ENCODE results near the gene TRAM2.

The TRAM2 gene

DNA sequence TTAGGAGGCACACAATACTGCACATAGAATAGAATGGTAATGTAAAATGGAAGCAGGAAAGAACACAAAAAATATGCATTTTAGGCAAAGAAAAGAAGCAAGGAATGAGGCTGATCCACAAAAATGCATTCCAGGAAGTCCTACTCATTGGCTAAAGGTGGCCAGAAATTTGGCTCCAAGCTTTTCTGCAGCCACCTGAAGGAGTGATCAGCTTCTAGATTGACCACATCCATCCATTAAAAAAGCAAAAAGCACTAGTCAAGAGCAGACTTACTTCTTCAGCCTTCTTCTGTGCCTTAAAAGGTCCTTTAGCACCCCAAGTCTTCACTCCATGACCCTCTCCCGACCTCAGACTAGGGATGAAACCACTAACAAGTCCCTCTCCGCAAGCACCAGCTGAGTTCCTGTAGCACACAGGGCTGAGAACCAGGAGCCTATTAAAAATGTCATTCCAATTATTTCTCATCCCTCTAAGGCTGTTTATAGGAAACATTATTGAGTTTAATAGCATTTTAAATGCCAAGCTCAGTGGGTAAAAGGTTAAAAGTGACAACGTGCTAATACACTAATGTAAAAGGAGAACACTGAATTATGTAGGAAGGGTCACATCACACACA is 36.5 kb downstream of the TRAM2 start:
- Histone ChIP-seq H3K27me3 (ENCODE audit: insufficient read depth, poor library complexity, severe bottlenecking) (no peaks in the 10 kb centered on the region), H3K9me3 (ENCODE audit: severe bottlenecking) (no peaks in the 10 kb centered on the region), H3K27ac (ENCODE audit: poor library complexity, severe bottlenecking) (peak overlapping the region; percentile 89), H3K36me3 (ENCODE audit: low read depth) (peaks cover 9% of the 10 kb centered on the region), H3K4me3 (ENCODE audit: severe bottlenecking) (no peak overlapping the region), H3K4me1 (ENCODE audit: insufficient read depth, poor library complexity, severe bottlenecking) (peaks cover 74% of the 10 kb centered on the region)
- no peak for ATAC-seq (ENCODE audit: low read depth)
- TF ChIP-seq, protein P1, sequence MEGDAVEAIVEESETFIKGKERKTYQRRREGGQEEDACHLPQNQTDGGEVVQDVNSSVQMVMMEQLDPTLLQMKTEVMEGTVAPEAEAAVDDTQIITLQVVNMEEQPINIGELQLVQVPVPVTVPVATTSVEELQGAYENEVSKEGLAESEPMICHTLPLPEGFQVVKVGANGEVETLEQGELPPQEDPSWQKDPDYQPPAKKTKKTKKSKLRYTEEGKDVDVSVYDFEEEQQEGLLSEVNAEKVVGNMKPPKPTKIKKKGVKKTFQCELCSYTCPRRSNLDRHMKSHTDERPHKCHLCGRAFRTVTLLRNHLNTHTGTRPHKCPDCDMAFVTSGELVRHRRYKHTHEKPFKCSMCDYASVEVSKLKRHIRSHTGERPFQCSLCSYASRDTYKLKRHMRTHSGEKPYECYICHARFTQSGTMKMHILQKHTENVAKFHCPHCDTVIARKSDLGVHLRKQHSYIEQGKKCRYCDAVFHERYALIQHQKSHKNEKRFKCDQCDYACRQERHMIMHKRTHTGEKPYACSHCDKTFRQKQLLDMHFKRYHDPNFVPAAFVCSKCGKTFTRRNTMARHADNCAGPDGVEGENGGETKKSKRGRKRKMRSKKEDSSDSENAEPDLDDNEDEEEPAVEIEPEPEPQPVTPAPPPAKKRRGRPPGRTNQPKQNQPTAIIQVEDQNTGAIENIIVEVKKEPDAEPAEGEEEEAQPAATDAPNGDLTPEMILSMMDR (IDR thresholded peaks at IDR 0.05; ENCODE audit: poor library complexity, severe bottlenecking) = no peak
- no peak for DNase-seq (ENCODE audit: low spot score)

DNA sequence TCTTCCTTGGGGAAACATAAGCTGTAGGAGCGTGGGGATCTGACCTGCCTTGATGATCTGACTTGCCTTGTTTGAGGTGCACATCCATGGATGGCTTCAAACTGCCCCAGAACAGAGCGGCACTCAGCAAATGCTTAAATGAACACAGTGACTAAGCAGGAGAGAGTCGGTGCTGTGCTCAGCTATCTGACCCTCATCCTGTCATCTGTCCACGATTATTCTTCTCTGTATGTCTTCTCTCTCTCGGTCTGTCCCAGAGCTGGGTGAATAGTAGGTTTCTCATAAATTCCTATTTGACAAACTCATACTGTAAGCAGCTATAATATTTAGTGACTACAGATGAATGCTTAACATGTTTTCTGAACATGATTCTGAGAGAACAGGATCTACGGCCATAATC is 37.3 kb downstream of the TRAM2 start:
- peak overlapping the region; percentile 89 for H3K27ac ChIP-seq (ENCODE audit: poor library complexity, severe bottlenecking)
- H3K27me3 ChIP-seq (ENCODE audit: insufficient read depth, poor library complexity, severe bottlenecking) = no peaks in the 10 kb centered on the region
- H3K36me3 ChIP-seq (ENCODE audit: low read depth) = peaks cover 15% of the 10 kb centered on the region
- H3K9me3 ChIP-seq (ENCODE audit: severe bottlenecking) = no peaks in the 10 kb centered on the region
- DNase-seq (ENCODE audit: low spot score) (no peak), ATAC-seq (ENCODE audit: low read depth) (no peak)
- H3K4me1 ChIP-seq (ENCODE audit: insufficient read depth, poor library complexity, severe bottlenecking) = peaks cover 66% of the 10 kb centered on the region
- TF ChIP-seq, protein P1 (IDR thresholded peaks at IDR 0.05; ENCODE audit: poor library complexity, severe bottlenecking) = no peak
- no peak overlapping the region for H3K4me3 ChIP-seq (ENCODE audit: severe bottlenecking)

DNA sequence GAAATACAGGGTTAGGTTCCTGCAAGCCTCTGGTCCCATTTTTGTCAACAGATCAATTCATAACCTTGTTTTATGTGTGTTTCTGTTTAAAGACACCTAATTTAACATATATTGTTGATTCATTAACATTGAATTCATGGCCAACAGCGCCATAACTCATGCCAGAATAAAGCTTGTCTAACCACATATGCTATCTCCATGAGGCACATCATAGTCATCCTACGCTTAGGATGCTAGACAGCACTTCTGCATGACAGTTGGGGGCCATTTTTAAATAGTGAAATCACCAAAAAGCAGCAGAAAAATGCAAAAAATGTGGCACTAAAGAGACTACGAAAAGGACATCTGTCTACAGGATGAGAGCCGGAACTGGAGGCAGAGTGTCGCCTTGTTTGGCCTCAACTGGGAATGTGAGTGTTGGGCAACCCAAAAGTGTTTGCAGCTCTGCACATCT is 37.9 kb downstream of the TRAM2 start:
- TF ChIP-seq, protein P1 (IDR thresholded peaks at IDR 0.05; ENCODE audit: poor library complexity, severe bottlenecking) = no peak
- peaks cover 60% of the 10 kb centered on the region for H3K4me1 ChIP-seq (ENCODE audit: insufficient read depth, poor library complexity, severe bottlenecking)
- H3K9me3 ChIP-seq (ENCODE audit: severe bottlenecking) = no peaks in the 10 kb centered on the region
- no peaks in the 10 kb centered on the region for H3K27me3 ChIP-seq (ENCODE audit: insufficient read depth, poor library complexity, severe bottlenecking)
- H3K27ac ChIP-seq (ENCODE audit: poor library complexity, severe bottlenecking) = peak overlapping the region; percentile 89
- H3K36me3 ChIP-seq (ENCODE audit: low read depth) = peaks cover 17% of the 10 kb centered on the region
- ATAC-seq (ENCODE audit: low read depth) (no peak), DNase-seq (ENCODE audit: low spot score) (no peak)
- no peak overlapping the region for H3K4me3 ChIP-seq (ENCODE audit: severe bottlenecking)

DNA sequence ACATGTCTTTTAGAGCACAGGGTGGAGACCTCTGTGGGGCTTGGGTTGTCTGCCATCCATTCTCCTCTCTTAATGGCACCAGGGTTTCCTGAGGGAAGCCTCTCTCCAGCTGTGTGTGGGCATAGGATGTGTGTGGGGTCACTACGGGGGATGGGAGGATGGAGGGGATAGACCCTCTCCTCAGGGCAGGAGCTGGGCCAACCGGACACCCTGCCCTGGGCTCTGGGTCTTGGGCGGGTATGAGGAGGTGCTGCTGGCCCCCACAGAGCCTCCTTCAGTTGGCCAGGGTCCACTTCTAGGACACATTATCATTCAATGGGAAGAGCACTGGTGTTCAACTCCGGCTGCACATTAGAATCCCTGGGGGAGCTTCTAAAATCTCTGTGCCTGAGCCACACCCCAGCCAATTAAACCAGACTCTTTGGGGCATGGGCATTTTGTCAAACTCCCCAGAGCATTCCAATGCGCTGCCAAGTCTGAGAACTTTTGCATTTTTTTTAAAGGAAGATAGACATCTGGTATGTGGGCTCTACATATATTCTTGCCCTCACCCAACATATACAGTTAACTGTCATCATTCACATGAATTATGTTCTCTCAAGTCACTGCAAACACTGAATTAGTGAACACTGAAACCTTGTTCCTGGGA is 38.5 kb downstream of the TRAM2 start:
- Histone ChIP-seq H3K36me3 (ENCODE audit: low read depth) (peaks cover 21% of the 10 kb centered on the region), H3K4me3 (ENCODE audit: severe bottlenecking) (no peak overlapping the region), H3K4me1 (ENCODE audit: insufficient read depth, poor library complexity, severe bottlenecking) (peaks cover 54% of the 10 kb centered on the region), H3K9me3 (ENCODE audit: severe bottlenecking) (no peaks in the 10 kb centered on the region), H3K27me3 (ENCODE audit: insufficient read depth, poor library complexity, severe bottlenecking) (no peaks in the 10 kb centered on the region), H3K27ac (ENCODE audit: poor library complexity, severe bottlenecking) (peak overlapping the region; percentile 89)
- TF ChIP-seq, protein P1 (IDR thresholded peaks at IDR 0.05; ENCODE audit: poor library complexity, severe bottlenecking) = no peak
- ATAC-seq (ENCODE audit: low read depth) (no peak), DNase-seq (ENCODE audit: low spot score) (no peak)

Measured in RWPE2 (cell line).